ENCODE measurements around the gene SARM1. TPM values are rescaled to one million over a fixed set of nuclear protein-coding genes. Genes with fewer than 3 reads are reported as not detected.

SARM1 gene
- total and polyA plus RNA-seq, 9 of the 15 experiments (the other 6 are each of a cell fraction or from before 2014, with no cell fraction given), result 0.04 to 0.55 (median 0.11) TPM; not detected in 2

DNA sequence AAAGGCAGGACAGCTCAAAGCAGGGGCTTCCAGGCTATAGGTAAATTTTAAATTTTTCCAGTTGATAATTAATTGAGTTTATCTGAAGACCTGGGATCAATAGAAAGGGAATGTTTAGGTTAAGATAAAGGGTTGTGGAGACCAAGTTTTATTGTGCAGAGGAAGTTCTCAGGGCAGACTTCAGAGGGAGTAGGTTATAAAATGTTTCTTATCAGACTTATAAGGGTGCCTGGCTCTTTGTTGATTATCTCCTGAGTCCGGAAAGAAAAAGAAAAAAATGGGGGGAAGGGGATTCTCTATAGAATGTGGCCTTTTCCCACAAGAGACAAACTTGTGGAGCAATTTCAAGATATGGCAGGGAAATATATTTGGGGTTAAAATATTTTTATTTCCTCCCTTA lies 18.6 kb downstream of the SARM1 start (continued):
- TF ChIP-seq MAFG (tag; conservative IDR thresholded peaks at IDR 0.05) (no peak), SETDB1 (IDR thresholded peaks at IDR 0.05; ENCODE audit: low read length) (no peak), FOXK1 (CRISPR knock-in tag; IDR thresholded peaks at IDR 0.05; ENCODE audit: borderline replicate concordance) (no peak), CBFA2T2 (conservative IDR thresholded peaks at IDR 0.05) (peak; percentile 54), NEUROD1 (IDR thresholded peaks at IDR 0.05; ENCODE audit: borderline replicate concordance, low read depth, low read length, partially characterized antibody) (no peak), MCM5 (IDR thresholded peaks at IDR 0.05; ENCODE audit: low read depth) (no peak), ARNT (IDR thresholded peaks at IDR 0.05) (no peak), ZNF830 (CRISPR knock-in tag; IDR thresholded peaks at IDR 0.05) (no peak), NCOR1 (IDR thresholded peaks at IDR 0.05) (peak; percentile 46; the same call in 1 of the 2 replicates), BRF1 (IDR thresholded peaks at IDR 0.05; ENCODE audit: borderline replicate concordance, extremely low read depth, insufficient read length) (no peak), ZNF24 (IDR thresholded peaks at IDR 0.05) (no peak), ZNF23 (CRISPR knock-in tag; IDR thresholded peaks at IDR 0.05) (no peak), ZNF436 (CRISPR knock-in tag; IDR thresholded peaks at IDR 0.05) (no peak), BCOR (IDR thresholded peaks at IDR 0.05) (no peak), CC2D1A (IDR thresholded peaks at IDR 0.05) (no peak), CBX5 (IDR thresholded peaks at IDR 0.05; ENCODE audit: borderline replicate concordance, low read depth) (no peak)
- TF ChIP-seq, protein P1, sequence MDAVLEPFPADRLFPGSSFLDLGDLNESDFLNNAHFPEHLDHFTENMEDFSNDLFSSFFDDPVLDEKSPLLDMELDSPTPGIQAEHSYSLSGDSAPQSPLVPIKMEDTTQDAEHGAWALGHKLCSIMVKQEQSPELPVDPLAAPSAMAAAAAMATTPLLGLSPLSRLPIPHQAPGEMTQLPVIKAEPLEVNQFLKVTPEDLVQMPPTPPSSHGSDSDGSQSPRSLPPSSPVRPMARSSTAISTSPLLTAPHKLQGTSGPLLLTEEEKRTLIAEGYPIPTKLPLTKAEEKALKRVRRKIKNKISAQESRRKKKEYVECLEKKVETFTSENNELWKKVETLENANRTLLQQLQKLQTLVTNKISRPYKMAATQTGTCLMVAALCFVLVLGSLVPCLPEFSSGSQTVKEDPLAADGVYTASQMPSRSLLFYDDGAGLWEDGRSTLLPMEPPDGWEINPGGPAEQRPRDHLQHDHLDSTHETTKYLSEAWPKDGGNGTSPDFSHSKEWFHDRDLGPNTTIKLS (IDR thresholded peaks at IDR 0.05; ENCODE audit: borderline replicate concordance, low read depth), result no peak
- TF ChIP-seq, protein P2, sequence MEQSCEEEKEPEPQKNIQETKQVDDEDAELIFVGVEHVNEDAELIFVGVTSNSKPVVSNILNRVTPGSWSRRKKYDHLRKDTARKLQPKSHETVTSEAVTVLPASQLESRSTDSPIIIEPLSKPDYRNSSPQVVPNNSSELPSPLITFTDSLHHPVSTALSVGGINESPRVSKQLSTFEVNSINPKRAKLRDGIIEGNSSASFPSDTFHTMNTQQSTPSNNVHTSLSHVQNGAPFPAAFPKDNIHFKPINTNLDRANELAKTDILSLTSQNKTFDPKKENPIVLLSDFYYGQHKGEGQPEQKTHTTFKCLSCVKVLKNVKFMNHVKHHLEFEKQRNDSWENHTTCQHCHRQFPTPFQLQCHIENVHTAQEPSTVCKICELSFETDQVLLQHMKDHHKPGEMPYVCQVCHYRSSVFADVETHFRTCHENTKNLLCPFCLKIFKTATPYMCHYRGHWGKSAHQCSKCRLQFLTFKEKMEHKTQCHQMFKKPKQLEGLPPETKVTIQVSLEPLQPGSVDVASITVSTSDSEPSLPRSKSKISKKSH (CRISPR knock-in tag; IDR thresholded peaks at IDR 0.05), result no peak
- TF ChIP-seq, protein P3, sequence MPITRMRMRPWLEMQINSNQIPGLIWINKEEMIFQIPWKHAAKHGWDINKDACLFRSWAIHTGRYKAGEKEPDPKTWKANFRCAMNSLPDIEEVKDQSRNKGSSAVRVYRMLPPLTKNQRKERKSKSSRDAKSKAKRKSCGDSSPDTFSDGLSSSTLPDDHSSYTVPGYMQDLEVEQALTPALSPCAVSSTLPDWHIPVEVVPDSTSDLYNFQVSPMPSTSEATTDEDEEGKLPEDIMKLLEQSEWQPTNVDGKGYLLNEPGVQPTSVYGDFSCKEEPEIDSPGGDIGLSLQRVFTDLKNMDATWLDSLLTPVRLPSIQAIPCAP (CRISPR knock-in tag; IDR thresholded peaks at IDR 0.05; ENCODE audit: borderline replicate concordance), result no peak
- TF ChIP-seq, protein P4, sequence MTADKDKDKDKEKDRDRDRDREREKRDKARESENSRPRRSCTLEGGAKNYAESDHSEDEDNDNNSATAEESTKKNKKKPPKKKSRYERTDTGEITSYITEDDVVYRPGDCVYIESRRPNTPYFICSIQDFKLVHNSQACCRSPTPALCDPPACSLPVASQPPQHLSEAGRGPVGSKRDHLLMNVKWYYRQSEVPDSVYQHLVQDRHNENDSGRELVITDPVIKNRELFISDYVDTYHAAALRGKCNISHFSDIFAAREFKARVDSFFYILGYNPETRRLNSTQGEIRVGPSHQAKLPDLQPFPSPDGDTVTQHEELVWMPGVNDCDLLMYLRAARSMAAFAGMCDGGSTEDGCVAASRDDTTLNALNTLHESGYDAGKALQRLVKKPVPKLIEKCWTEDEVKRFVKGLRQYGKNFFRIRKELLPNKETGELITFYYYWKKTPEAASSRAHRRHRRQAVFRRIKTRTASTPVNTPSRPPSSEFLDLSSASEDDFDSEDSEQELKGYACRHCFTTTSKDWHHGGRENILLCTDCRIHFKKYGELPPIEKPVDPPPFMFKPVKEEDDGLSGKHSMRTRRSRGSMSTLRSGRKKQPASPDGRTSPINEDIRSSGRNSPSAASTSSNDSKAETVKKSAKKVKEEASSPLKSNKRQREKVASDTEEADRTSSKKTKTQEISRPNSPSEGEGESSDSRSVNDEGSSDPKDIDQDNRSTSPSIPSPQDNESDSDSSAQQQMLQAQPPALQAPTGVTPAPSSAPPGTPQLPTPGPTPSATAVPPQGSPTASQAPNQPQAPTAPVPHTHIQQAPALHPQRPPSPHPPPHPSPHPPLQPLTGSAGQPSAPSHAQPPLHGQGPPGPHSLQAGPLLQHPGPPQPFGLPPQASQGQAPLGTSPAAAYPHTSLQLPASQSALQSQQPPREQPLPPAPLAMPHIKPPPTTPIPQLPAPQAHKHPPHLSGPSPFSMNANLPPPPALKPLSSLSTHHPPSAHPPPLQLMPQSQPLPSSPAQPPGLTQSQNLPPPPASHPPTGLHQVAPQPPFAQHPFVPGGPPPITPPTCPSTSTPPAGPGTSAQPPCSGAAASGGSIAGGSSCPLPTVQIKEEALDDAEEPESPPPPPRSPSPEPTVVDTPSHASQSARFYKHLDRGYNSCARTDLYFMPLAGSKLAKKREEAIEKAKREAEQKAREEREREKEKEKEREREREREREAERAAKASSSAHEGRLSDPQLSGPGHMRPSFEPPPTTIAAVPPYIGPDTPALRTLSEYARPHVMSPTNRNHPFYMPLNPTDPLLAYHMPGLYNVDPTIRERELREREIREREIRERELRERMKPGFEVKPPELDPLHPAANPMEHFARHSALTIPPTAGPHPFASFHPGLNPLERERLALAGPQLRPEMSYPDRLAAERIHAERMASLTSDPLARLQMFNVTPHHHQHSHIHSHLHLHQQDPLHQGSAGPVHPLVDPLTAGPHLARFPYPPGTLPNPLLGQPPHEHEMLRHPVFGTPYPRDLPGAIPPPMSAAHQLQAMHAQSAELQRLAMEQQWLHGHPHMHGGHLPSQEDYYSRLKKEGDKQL (CRISPR knock-in tag; IDR thresholded peaks at IDR 0.05; ENCODE audit: borderline replicate concordance), result no peak

All from K562 (cell line).